Ishikawa (cell line): ENCODE measurements around the gene FAM90A1.
"Not testable (repeated sequence)": the region's sequence is repeated elsewhere in the genome, so short reads cannot be mapped to it uniquely, and the experiment has no call there.

Experiments used
- CEBPB ChIP-seq: IDR thresholded peaks from 2 replicates; pipeline ENCODE4 v1.6.1; 2012
- CREB1 ChIP-seq: IDR thresholded peaks from 2 replicates; pipeline ENCODE4 v1.6.1; 2012; ENCODE audit warnings: low read depth
- EP300 ChIP-seq: IDR thresholded peaks from 2 replicates; pipeline ENCODE4 v1.6.1; 2012; ENCODE audit warnings: borderline replicate concordance
- FOXM1 ChIP-seq: IDR thresholded peaks from 2 replicates; pipeline ENCODE4 v1.6.1; 2012; ENCODE audit warnings: low read depth, borderline replicate concordance
- MAX ChIP-seq: IDR thresholded peaks from 2 replicates; pipeline ENCODE4 v1.6.1; 2012
- NFIC ChIP-seq: IDR thresholded peaks from 2 replicates; pipeline ENCODE4 v1.6.1; 2012
- TAF1 ChIP-seq: IDR thresholded peaks from 2 replicates; pipeline ENCODE4 v1.6.1; 2012; ENCODE audit warnings: low read depth, mild to moderate bottlenecking
- YY1 ChIP-seq: IDR thresholded peaks from 2 replicates; pipeline ENCODE4 v1.6.1; 2012; ENCODE audit warnings: low read depth
- ZBTB7A ChIP-seq: IDR thresholded peaks from 2 replicates; pipeline ENCODE4 v1.6.1; 2012; ENCODE audit warnings: low read depth
- TF ChIP-seq, protein P1 (sequence below): IDR thresholded peaks from 2 replicates; pipeline ENCODE4 v1.6.1; 2012; ENCODE audit warnings: low read depth, mild to moderate bottlenecking

DNA sequence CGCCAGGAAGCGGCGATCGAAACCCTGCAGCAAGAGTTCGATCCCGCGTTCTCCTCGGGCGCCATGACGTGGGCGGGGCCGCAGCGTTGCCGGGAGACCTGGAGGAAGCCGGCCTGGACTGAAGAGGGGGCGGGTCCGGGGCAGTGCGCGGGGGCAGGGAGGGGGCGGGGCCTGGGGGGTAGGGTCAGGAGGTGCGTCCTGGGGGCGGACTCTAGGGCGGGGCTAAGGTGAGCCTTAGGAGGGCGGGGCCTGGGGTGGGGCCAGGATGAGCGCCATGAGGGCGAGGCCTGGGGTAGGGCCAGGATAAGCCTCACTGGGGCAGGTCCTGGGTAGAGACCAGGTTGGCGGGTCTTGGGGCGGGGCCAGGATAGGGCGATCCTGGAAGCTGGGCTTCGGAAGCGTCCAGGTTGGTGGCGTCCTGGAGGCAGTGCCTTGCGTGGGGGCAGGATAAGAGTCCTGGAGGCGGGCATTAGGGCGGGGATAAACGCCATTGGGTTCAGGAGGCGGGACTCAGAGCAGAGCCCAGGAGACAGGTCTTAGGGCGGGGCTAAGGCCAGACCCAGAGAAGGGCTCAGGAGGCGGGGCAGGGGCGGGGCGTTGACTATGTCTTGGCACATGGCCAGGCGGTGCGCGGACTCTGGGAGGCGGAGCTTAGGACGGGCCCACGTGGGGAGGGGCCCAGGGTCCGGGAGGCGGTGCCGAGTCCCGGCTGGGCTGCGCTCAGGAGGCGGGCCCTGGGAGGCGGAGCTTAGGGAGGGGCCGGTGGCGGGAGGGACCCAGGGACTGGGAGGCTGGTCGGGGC is 15.7 kb upstream of the FAM90A1 start:
- peak; percentile 71 for TF ChIP-seq NFIC
- not testable (repeated sequence) for TF ChIP-seq MAX, FOXM1, EP300, CEBPB, ZBTB7A, CREB1
- TF ChIP-seq YY1, result peak; percentile 94
- TF ChIP-seq, protein P1, sequence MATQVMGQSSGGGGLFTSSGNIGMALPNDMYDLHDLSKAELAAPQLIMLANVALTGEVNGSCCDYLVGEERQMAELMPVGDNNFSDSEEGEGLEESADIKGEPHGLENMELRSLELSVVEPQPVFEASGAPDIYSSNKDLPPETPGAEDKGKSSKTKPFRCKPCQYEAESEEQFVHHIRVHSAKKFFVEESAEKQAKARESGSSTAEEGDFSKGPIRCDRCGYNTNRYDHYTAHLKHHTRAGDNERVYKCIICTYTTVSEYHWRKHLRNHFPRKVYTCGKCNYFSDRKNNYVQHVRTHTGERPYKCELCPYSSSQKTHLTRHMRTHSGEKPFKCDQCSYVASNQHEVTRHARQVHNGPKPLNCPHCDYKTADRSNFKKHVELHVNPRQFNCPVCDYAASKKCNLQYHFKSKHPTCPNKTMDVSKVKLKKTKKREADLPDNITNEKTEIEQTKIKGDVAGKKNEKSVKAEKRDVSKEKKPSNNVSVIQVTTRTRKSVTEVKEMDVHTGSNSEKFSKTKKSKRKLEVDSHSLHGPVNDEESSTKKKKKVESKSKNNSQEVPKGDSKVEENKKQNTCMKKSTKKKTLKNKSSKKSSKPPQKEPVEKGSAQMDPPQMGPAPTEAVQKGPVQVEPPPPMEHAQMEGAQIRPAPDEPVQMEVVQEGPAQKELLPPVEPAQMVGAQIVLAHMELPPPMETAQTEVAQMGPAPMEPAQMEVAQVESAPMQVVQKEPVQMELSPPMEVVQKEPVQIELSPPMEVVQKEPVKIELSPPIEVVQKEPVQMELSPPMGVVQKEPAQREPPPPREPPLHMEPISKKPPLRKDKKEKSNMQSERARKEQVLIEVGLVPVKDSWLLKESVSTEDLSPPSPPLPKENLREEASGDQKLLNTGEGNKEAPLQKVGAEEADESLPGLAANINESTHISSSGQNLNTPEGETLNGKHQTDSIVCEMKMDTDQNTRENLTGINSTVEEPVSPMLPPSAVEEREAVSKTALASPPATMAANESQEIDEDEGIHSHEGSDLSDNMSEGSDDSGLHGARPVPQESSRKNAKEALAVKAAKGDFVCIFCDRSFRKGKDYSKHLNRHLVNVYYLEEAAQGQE, result not testable (repeated sequence)
- peak; percentile 83 for TF ChIP-seq TAF1
